ENCODE data around the gene SAMD9.
A peak's percentile ranks its signal among the peaks of the same experiment; 100 is the strongest.
"Not testable (repeated sequence)": the region's sequence is repeated elsewhere in the genome, so short reads cannot be mapped to it uniquely, and the experiment has no call there.

Gene SAMD9

DNA sequence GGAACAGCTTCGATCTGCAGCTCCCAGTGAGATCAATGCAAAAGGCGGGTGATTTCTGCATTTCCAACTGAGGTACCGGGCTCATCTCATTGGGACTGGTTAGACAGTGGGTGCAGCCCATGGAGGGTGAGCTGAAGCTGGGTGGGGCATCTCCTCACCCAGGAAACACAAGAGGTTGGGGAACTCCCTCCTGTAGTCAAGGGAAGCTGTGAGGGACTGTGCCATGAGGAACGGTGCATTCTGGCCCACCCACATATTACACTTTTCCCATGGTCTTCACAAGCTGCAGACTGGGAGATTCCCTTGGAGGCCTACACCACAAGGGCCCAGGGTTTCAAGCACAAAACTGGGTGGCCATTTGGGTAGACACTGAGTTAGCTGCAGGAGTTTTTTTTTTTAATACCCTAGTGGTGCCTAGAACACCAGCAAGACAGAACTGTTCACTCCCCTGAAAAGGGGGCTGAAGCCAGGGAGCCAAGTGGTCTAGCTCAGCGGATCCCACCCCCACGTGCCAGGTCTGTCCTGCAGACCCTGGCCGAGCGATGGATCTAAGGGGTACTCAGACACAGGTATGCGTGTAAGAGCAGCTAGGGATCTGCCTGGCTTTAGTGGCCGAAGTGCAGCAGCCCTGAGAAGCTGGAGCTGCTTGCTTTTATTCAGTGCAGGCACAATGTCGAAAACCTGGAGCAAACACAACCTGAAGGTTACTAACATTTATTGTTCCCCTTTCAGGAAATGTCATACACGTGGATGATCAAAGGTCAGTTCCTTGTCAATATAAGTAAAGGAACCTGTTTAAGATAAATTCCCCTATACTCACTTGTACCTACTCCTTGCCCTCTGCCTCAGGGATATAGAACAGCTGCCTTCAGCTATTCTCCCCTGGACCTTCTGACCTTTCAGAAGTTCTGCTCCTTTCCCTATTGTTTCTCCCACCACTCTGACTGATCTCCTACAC, 3.1 kb upstream of the SAMD9 start:
- no peak for DNase-seq (ENCODE audit: low spot score)

DNA sequence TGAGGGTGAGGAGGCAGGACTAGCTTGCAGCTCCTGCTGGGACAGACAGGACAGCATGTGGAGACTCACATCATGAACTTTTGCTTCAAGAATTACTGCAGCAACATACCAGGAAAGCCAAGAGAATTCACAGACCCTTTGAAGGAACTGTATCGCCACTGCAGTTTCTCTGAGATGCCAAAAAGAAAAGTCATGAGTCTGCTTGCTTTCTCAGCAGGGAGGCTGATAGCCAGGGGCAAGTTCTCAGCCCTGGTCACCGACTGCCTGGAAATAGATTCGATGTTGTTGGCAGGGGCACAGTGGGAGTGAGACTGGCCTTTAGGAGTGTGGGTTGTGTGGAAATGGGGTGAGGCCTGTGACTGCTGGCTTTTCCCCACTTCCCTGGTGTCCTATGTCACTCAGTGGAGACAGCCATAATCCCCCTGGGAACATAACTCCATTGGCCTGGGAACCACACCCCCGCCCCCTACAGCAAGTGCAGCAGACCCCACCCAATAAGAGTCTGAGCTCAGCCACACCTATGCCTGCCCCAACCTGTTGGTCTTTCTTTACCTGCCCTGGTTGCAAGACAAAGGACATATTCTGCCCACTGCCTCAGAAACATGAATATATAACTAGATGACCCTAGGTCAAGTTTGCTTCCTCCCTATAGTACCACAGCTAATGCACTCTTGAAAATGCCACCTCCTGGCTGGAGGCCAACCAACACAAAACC, 1.6 kb upstream of the SAMD9 start:
- DNase-seq (ENCODE audit: low spot score), result no peak

DNA sequence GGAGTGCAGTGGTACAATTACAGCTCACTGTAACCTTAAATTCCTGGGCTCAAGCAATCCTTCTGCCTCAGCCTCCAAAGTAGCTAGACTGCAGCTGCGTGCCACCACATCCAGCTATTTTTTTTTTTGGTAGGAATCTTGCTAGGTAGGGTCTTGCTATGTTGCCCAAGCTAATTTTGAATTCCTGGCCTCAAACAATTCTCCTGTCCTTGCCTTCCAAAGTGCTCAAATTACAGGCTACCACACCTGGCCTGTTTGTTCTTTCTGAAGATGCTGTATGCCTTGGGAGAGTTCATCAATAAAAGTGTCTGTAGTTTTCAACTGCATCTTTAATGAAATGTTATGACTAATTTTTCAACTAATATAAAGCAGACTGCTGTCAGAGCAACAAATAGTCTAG, 452 bp downstream of the SAMD9 start:
- peak; percentile 31 for DNase-seq (ENCODE audit: low spot score)

DNA sequence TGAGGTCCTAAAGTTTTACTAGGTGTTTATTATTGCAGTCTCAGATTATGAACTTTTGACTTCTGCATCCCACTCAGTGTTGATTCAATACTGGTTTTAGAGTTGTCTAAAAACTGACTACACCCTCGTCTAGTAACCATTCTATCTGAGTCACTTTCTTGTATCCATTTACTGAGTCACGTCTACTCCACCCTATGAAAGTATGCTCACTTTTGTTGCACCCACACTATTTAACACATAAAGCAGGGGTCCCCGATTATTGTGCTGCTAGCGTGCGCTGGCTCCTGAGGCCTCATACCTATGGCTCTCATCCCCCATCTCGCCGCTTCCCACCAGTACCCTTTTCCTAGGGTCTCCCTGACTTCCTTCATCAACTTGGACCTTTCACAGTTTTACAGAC, 2.0 kb downstream of the SAMD9 start:
- DNase-seq (ENCODE audit: low spot score), result peak; percentile 44

DNA sequence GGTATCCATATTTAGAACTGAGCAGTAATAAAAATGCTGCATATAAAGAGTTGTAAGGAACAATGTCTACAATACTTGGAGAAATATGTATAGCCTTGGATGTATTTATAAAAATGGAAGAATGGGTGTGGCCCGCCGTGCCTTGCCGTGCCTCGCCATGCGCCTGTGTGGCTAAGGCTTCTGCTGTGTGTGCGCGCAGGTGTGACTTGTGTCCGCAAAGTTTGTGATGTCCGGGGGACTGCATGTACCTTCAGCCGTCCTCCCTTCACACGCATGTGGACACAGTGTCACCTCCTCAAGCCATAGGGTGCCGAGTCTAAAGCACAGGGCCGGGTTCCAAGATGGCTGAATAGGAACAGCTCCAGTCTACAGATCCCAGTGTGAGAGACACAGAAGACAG, 9.8 kb downstream of the SAMD9 start:
- DNase-seq (ENCODE audit: low spot score), result no peak

DNA sequence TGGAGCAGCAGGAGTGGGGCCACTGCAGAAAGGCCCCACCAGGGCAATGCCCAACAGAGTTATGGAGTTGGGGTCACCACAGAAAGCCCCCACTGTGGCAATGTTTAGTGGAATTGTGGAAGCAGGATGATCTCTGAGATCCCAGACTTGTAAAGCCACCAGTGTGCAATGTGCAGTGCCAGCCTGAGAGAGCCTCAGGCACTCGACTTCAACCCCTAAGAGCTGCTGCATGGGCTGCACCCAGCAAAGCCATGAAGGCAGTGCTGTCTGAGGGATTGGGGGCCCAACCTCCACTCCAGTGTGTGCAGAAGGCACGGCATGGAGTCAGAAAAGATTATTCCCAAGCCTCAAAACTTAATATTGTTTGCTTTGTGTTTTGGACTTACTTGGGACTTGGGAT, 20.4 kb downstream of the SAMD9 start:
- no peak for DNase-seq (ENCODE audit: low spot score)

DNA sequence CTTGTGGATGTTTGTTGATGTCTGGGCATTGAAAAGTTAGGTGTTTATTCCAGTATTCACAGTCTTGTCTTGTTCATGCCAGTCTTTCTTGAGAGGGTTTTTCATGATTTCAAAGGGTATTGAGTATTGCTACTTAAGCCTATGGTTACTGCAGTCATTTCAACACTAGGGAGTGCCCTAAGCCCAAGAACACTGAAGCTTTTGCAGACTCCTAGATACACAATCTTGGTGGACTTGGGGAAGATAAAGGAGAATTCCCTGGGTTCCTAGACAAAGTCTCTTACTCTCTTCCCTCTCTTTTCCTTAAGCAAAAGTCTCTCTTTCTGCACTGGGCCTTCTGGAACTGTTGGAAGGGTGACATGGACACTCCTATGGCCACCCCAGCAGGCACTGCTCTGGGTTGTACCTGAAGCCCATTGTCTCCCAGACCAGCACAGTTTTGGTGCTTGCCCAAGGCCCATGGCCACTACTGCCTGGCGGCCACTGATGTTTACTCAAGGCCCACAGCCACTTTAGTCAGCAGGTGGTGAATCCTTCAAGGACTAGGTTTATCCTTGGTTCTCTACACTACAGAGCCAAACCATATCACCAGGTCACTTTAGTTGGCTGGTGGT, 24.9 kb downstream of the SAMD9 start:
- peak; percentile 57 for DNase-seq (ENCODE audit: low spot score)

DNA sequence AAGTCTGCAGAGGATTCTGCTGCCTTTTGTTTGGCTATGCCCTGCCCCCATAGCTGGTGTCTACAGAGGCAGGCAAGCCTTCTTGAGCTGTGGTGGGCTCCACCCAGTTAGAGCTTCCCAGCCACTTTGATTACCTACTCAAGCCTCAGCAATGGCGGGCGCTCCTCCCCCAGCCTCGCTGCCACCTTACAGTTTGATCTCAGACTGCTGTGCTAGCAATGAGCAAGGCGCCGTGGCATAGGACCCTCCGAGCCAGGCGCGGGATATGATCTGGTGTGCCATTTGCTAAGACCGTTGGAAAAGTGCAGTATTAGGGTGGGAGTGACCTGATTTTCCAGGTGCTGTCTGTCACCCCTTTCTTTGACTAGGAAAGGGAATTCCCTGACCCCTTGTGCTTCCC, 44.4 kb downstream of the SAMD9 start:
- DNase-seq (ENCODE audit: low spot score), result not testable (repeated sequence)

DNA sequence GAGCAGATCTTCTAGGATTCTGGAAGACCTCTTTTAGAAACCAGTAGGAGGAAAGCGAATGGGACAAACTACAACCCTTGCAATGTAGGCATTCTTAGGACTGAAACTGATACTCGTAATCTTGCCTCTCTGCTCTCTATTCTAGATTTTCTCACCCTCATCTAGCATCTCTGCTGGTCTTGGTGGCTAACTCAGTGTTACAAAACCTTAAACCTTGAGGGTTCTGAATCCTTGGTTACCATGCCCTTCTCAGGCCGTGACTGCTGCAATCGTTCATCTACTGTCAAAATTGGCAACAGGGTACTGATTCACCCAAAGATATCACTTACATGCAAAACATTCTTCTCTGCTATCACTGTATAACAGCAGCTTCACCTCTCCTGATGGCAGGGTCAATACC, 55.2 kb downstream of the SAMD9 start:
- no peak for DNase-seq (ENCODE audit: low spot score)

DNA sequence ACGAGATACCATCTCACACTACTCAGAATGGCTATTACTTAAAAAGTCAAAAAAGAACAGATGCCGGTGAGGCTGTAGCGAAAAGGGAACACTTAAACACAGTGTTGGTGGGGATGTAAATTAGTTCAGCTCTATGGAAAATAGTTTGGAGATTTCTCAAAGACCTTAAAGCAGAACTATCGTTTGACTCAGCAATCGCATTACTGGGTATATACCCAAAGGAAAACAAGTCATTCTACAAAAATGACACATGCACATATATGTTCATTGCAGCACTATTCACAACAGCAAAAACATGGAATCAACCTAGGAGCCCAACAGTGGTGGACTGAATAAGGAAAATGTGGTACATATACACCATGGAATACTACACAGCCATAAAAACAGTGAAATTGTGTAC, 56.9 kb downstream of the SAMD9 start:
- no peak for DNase-seq (ENCODE audit: low spot score)

DNA sequence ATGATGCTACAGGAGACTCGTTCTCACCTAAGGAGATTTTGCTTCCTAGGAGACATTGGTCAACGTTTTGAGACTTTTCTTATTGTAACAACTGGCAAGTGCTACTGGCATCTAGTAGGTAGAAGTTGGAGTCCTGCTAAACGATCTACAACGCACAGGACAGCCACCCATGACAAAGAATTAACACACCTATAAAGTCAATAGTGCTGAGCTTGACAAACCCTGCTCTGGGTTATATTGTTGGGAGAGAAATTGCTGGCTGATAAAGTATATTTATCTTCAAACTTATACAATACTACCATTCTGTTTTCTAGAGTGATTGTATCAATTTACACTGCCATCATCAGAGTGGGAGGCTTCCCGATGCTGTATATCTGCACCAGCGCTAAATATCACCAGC, 57.8 kb downstream of the SAMD9 start:
- DNase-seq (ENCODE audit: low spot score), result no peak

DNA sequence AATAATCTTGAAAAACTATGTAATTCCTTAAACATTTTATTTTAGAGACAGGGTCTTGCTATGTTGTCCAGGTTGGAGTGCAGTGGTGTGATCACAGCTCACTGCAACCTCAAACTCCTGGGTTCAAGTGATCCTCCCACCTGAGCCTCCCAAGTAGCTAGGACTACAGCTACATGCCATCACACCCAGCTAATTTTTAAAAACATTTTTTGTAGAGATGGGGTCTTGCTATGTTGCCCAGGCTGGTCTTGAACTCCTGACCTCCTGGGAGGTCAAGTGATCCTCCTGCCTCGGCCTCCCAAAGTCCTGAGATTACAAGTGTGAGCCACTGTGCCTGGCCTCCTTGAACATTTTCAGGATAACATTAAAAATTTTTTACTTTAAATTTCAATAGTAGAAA, 61.2 kb downstream of the SAMD9 start:
- DNase-seq (ENCODE audit: low spot score), result not testable (repeated sequence)

DNA sequence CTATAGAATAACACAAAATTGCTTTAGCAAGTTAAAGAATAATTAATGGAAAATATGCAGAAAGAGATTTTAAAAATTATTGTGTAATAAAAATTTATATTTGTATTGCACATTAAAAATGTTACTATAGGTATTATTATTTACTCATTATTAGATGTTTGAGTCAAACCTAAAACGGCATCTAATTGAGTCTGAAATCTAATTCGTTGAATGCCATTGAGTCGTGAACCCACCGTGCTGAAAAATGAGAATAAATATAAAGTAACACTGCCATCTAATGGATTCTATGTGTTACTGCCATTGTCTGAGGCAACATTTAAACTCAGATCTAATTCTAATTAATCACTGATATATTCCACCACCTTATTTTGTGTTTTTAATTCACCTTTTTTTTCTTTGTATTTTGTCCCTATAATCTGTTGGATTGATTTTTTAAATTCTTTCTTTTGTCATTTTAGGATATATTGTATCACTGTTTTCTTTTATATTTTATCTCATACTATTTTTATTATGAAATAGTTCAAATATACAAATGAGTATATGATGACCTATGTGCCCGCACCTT, 62.2 kb downstream of the SAMD9 start:
- peak; percentile 62 for DNase-seq (ENCODE audit: low spot score)

DNA sequence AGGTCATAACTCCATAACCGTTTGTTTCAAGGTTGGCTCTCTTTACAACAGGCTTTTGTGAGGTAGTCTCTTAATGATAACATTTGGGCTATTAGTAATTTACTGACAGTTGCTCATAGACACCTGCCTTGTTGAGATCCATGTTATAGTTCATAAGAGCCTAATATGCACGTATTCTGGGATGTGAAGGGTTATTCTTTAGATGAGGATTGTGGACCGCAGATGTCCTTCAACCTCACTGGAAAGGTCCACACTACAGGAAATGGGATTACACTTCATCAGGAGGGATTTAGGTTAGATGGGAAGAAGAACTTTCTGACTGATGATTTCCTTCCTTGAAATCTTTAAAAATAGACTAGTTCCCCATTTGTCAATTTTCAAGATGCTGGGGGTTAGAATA, 62.8 kb downstream of the SAMD9 start:
- DNase-seq (ENCODE audit: low spot score), result peak; percentile 13

DNA sequence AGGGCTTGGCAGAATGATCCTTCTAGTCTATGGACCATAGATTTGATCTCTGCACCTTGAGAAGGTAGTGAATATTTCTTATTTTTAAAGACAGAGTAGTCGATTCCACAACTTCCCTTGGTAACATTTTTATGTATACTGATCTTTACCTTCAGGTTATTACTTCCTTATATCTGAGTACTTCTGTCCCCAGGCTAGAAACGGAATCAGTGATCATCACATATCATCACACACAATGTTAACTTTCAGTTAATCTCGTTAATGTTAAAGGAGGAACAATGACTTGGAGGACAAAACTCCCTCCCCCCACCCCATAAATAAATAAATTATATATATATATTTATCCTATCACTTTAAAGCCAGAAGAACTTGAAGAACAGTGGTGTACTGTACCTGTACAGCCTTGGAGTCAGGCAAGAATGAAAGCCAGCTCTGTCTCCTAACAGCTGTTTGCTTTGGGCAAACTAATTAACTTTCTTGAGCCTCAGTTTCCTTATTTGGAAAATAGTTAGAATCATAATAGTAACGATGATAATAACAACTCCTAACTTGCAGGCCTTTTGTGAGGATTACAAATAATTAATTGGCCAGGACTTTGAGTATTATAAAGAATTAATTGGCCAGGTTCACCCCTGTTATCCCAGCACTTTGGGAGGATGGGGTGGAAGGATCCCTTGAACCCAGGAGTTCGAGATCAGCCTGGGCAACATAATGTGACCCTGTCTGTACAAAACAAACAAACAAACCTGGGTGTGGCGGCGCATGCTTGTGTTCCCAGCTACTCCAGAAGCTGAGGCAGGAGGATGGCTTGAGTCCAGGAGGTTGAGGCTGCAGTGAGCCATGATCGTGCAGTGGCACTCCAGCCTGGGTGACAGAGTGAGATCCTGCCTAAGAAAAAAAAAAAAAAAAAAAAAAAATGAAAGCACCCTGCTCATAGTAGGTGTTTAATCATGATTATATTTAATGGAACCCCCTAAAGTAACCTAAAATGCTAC, 63.5 kb downstream of the SAMD9 start:
- DNase-seq (ENCODE audit: low spot score), result peak; percentile 14

DNA sequence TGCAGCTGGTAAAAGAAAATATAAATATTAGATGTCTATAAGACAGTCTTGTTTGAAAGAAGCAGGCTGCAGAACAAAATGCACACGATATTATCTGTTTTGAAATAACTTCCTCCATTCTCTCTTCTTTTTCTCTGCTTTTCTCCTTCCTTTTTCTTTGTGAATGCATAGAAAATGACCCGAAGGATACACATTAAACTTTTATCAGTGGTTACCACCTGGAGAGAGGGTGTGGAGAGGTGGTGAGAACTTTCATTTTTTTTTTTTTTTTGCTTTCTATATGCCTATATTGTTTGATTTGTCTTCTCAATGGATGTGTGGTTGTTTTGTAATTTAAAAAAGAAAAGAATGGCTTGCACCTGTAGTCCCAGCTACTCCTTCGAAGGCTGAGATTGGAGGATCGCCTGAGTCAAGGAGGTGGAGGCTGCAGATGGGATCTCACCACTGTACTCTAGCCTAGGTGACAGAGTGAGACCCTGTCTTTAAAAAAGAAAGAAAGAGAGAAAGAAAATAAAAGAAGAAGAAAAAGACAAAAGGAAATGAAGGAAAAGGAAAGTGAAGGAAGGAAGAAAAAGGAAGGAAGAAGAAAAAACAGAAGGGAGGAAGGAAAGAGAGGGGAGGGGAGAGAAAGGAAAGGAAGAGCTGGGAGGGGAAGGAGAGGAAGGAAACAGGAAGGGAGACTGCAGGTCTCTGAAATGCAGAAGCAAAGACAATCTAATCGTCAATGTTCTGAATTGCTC, 64.4 kb downstream of the SAMD9 start:
- DNase-seq (ENCODE audit: low spot score), result peak; percentile 16

DNA sequence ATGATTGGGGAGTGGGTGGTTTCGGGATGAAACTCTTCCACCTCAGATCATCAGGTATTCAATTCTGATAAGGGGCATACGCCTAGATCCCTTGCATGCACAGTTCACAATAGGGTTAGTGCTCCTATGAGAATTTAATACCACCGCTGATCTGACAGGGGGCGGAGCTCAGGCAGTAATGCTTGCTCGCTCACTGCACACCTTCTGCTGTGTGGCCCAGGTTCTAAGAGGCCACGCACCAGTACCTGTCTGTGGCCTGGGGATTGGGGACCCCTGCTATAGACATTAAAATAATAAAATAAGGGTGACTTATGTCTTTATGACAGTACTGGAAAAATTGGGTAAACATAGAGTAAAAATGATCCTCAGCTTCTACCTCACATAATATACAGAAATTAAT, 66.1 kb downstream of the SAMD9 start:
- DNase-seq (ENCODE audit: low spot score), result no peak

All from hematopoietic multipotent progenitor cell treated with erythropoietin and hydrocortisone succinate and interleukin-3 and kit ligand, for 17 days (in vitro differentiated cells).